GM13977 (cell line): Measurements from ENCODE around the gene FASLG.

Experiments used
- DNase-seq: peaks from one replicate; pipeline ENCODE4 v3.0.0; 2012; ENCODE audit warnings: low spot score
- CTCF ChIP-seq: IDR thresholded peaks from 2 replicates; pipeline ENCODE4 v1.5.1; 2012; ENCODE audit warnings: mild to moderate bottlenecking, control low read depth; ENCODE audit not compliant: insufficient read depth; ENCODE audit errors: extremely low read depth, missing control alignments
- in situ Hi-C: fragments of 300-500 bp; cut with MboI; formaldehyde crosslinking; loops from one replicate; pipeline ENCODE4 v1.12.0; 2022; ENCODE audit warnings: low sequenced_read_pairs, low pct_unique_long_range_greater_than_20kb, mixed read lengths, inconsistent platforms; ENCODE audit not compliant: unreplicated experiment

FASLG gene

GRCh38 chr1:172622541-172622940 is 36.4 kb upstream of the FASLG start:
- in situ Hi-C loops = no loop called here
- no peak for DNase-seq
- no peak for TF ChIP-seq CTCF

- in situ Hi-C loops = no loop called here
Measured at GRCh38 chr1:172623748-172624147, 35.2 kb upstream of the FASLG start.

GRCh38 chr1:172626845-172627244 is 32.1 kb upstream of the FASLG start:
- DNase-seq = no peak
- no peak for TF ChIP-seq CTCF
- in situ Hi-C loops = no loop called here

More at GRCh38 chr1:172623748-172624147, 35.2 kb upstream of the FASLG start:
- no peak for DNase-seq
- TF ChIP-seq CTCF = no peak

GRCh38 chr1:172627702-172628101 is 31.2 kb upstream of the FASLG start:
- in situ Hi-C loops = no loop called here
- no peak for DNase-seq
- no peak for TF ChIP-seq CTCF

GRCh38 chr1:172628401-172628800 is 30.5 kb upstream of the FASLG start:
- in situ Hi-C loops = no loop called here
- no peak for DNase-seq
- no peak for TF ChIP-seq CTCF

- TF ChIP-seq CTCF = no peak
- in situ Hi-C loops = no loop called here
- no peak for DNase-seq
Measured at GRCh38 chr1:172629170-172629569, 29.7 kb upstream of the FASLG start.

GRCh38 chr1:172629638-172630037 is 29.3 kb upstream of the FASLG start:
- TF ChIP-seq CTCF = no peak
- in situ Hi-C loops = no loop called here
- DNase-seq = no peak
